Gastrocnemius medialis (tissue), 4 donors: ENCODE measurements around the gene KCNJ10. TPM values are rescaled to one million over a fixed set of nuclear protein-coding genes. Genes with fewer than 3 reads are reported as not detected.

Experiments used
- ATAC-seq, 2 donors: fragments of 150-250 bp; one replicate each; pipeline ENCODE4 v1.9.1; 2016
- DNase-seq, 2 donors: peaks; one replicate each; pipeline ENCODE4 v3.0.0-alpha.2; 2019
- H3K27ac ChIP-seq, 4 donors: fragments of 200-600 bp; sonication (generic); 1 replicate in 1 of 4; 2 replicates in 3 of 4; pipeline ENCODE4 v1.5.1; 2016 to 2018; ENCODE audit warnings: mild to moderate bottlenecking in 2 of 4, moderate library complexity in 1 of 4
- H3K27me3 ChIP-seq, 3 donors: fragments of 200-600 bp; sonication (generic) in 2 of 3; 1 replicate in 1 of 3; 2 replicates in 2 of 3; pipeline versions ENCODE4 v1.5.1 to v1.6.0; 2016 to 2019; ENCODE audit warnings: mild to moderate bottlenecking in 1 of 3, moderate library complexity in 1 of 3
- H3K36me3 ChIP-seq, 2 donors: fragments of 200-600 bp; sonication (generic) in 1 of 2; one replicate each; pipeline ENCODE4 v1.5.1; 2017 to 2018
- H3K4me1 ChIP-seq, 2 donors: fragments of 200-600 bp; sonication (generic) in 1 of 2; one replicate each; pipeline ENCODE4 v1.5.1; 2016 to 2017; ENCODE audit warnings: mild to moderate bottlenecking in 2 of 2
- H3K4me3 ChIP-seq, 4 donors: fragments of 200-600 bp; sonication (generic) in 3 of 4; 1 replicate in 1 of 4; 2 replicates in 3 of 4; pipeline ENCODE4 v1.5.1; 2016 to 2019; ENCODE audit warnings: mild to moderate bottlenecking in 2 of 4
- H3K9me3 ChIP-seq, 3 donors: fragments of 200-600 bp; sonication (generic) in 2 of 3; 1 replicate in 1 of 3; 2 replicates in 2 of 3; pipeline ENCODE4 v1.5.1; 2016 to 2019
- POLR2A ChIP-seq, 2 donors: fragments of 450-650 bp; IDR thresholded peaks; one replicate each; pipeline ENCODE4 v1.6.1; 2017; ENCODE audit warnings: antibody characterized with exemption in 2 of 2, mild to moderate bottlenecking in 2 of 2, moderate library complexity in 2 of 2
- in situ Hi-C, 4 donors: fragments of 200-750 bp; cut with MboI; loops; one replicate each; pipeline versions ENCODE4 v1.15.0 to v1.8.0; 2017; ENCODE audit warnings: low sequenced_read_pairs in 4 of 4
- intact Hi-C: fragments of 100-400 bp; cut with DNase I; formaldehyde crosslinking; loops from one replicate; pipeline ENCODE4 v1.15.1; 2023; ENCODE audit warnings: low total_unique reads
- total RNA-seq, 4 donors: library from RNA; depleted of rRNA; stranded (reverse); fragments of >200 nt; gene quantifications; one replicate each; pipeline versions ENCODE4 v1.1.0 to v1.2.3, GENCODE V29; 2016
- TF ChIP-seq, protein P1 (sequence below), 5 experiments: fragments of 450-650 bp in 3 of 5; fragments of 200-600 bp in 2 of 5; sonication (generic) in 2 of 5; IDR thresholded peaks in 4 of 5; conservative IDR thresholded peaks in 1 of 5; 1 replicate in 4 of 5; 2 replicates in 1 of 5; pipeline ENCODE4 v1.5.1; 2016 to 2019; ENCODE audit warnings: antibody characterized with exemption in 5 of 5, mild to moderate bottlenecking in 3 of 5, moderate library complexity in 3 of 5

The KCNJ10 gene
- total RNA-seq, 4 donors from 2014 or later: not detected

DNA sequence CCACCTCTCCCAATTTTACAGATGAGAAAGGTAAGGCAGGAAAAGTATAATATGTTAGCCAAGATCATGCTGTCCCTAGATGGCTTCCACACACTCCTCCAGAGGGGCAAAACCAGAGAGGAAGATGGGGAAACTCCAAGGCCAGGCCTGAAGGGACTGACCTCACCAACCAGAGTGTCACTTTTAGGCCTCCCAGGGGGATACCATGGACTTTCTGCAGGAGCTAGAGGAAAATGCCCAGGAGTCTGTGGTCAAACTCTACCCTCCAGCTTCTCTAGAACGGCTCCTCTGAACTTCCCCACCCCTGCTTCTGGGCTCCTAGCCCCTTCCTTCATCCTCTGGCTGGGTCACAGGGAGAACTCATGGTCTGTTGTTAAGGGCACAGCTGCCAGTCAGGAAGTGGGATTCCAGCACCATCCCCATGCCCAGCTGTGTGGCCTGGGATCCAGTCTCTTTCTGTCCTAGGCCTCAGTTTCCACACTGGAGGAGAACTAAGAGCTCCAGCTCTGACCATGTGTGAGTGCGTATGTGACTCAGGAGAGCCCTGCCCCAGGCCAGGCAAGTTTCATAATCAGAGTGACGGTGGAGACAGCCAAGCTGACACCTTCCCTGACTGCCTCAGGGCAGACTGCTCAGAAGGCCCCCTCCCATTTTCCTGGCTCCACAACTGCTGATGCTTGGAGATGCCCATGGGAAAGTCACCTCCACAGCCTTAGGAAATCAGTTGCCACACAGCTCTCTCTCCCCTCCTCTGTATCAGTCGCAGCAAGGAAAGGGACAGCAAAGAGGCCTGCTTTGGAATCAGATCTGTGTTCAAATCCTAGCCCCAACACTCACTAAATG lies 26.5 kb upstream of the KCNJ10 start:
- in situ Hi-C loops: loop anchor here in 2 of 4 donors (10.0 to 25.0 kb wide), 3 partner anchors 158 to 266 kb away; partner anchors contain the start of genes NHLH1 (in 2 of the 2) and PEX19 (in 1 of the 2)
- H3K27ac ChIP-seq: peak overlapping the region; percentile 88 to 96 (median 94)
- peak in 1 of 2 donors; percentile 78 for DNase-seq

DNA sequence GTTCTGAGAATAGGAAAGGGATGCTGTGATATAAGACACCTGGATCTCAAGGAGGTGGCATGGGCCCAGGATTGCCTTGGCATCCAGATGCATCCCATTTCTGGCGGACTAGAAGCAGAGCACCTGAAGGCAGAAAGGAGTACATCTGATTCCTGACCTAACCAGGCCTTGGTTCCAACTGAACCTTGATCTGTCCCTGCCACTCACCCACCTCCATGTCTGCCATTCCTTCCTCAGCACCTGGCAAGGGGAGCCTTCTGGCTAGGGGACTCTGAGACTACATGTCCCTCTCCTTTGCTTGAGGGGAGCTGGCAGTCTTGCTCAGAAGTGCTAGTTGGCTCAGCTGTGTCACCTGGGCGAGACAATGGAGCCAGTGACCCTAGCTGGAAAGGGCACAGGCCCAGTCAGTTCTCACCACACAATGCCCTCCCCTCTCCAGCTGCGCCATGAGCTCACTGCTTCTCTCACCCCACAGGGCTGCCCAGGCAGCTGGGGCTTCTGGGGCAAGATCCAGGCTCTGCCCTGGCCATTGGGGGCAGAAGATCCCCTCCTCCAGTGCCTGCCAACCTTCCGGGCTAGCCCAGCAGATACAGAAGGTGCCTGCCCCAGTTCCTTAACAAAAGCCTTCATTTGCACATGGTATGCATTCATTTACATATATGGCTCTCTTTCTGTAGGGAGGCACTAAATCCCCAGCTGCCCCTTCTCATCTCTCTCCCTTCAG lies 25.6 kb upstream of the KCNJ10 start:
- ATAC-seq (no peak), DNase-seq (no peak)
- peaks cover 20 to 23% of the 10 kb centered on the region in 2 donors for H3K4me1 ChIP-seq
- in situ Hi-C loops: loop anchor here in 2 of 4 donors (10.0 to 25.0 kb wide), 3 partner anchors 159 to 267 kb away; partner anchors contain the start of genes NHLH1 (in 2 of the 2) and PEX19 (in 1 of the 2)
- TF ChIP-seq POLR2A (IDR thresholded peaks at IDR 0.05): no peak
- TF ChIP-seq, protein P1, sequence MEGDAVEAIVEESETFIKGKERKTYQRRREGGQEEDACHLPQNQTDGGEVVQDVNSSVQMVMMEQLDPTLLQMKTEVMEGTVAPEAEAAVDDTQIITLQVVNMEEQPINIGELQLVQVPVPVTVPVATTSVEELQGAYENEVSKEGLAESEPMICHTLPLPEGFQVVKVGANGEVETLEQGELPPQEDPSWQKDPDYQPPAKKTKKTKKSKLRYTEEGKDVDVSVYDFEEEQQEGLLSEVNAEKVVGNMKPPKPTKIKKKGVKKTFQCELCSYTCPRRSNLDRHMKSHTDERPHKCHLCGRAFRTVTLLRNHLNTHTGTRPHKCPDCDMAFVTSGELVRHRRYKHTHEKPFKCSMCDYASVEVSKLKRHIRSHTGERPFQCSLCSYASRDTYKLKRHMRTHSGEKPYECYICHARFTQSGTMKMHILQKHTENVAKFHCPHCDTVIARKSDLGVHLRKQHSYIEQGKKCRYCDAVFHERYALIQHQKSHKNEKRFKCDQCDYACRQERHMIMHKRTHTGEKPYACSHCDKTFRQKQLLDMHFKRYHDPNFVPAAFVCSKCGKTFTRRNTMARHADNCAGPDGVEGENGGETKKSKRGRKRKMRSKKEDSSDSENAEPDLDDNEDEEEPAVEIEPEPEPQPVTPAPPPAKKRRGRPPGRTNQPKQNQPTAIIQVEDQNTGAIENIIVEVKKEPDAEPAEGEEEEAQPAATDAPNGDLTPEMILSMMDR (IDR thresholded peaks at IDR 0.05 in 4 of 5, conservative IDR thresholded peaks at IDR 0.05 in 1 of 5): no peak
- peaks cover 0 to 6% of the 10 kb centered on the region in 2 donors for H3K36me3 ChIP-seq
- peak overlapping the region; percentile 44 to 94 (median 90) for H3K27ac ChIP-seq
- H3K9me3 ChIP-seq: no peaks in the 10 kb centered on the region
- no peaks in the 10 kb centered on the region for H3K27me3 ChIP-seq
- intact Hi-C loops: loop anchor here (5.0 kb wide), 1 partner anchor 247 kb away; the partner anchor contains the start of genes COPA and NCSTN
- H3K4me3 ChIP-seq: no peak overlapping the region

More for the DNA sequence above, 26.5 kb upstream of the KCNJ10 start:
- intact Hi-C loops: loop anchor here (5.0 kb wide), 1 partner anchor 246 kb away; the partner anchor contains the start of genes COPA and NCSTN
- no peak overlapping the region for H3K4me3 ChIP-seq
- peaks cover 0 to 6% of the 10 kb centered on the region in 2 donors for H3K36me3 ChIP-seq
- no peaks in the 10 kb centered on the region for H3K9me3 ChIP-seq
- H3K27me3 ChIP-seq: no peaks in the 10 kb centered on the region
- no peak for TF ChIP-seq POLR2A (IDR thresholded peaks at IDR 0.05)
- TF ChIP-seq, protein P1 (IDR thresholded peaks at IDR 0.05 in 4 of 5, conservative IDR thresholded peaks at IDR 0.05 in 1 of 5): no peak
- ATAC-seq: peak; percentile 4 to 23
- peaks cover 30% of the 10 kb centered on the region in 2 donors for H3K4me1 ChIP-seq

DNA sequence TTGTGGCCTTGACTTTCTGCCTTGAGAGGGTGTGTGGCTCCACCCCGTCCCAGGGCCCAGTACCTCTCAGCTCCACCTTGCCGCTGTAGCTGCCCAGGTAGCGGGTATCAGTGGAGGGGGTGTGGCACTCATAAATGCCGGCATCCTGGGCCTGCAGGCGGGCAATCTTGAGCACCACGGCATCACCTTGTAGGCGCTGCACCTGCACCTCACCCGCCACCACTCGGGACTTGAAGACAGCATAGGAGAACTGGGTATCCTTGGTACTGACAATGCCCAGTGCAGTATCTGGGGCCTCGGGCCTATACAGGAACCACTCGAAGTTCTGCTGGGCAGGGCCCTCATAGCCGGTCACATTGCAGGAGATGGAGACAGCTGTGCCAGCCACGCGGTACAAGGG lies 24.8 kb upstream of the KCNJ10 start:
- intact Hi-C loops: loop anchor here (5.0 kb wide), 1 partner anchor 247 kb away; the partner anchor contains the start of genes COPA and NCSTN
- no peak overlapping the region for H3K27ac ChIP-seq
- ATAC-seq (no peak), DNase-seq (no peak)
- TF ChIP-seq, protein P1 (IDR thresholded peaks at IDR 0.05 in 4 of 5, conservative IDR thresholded peaks at IDR 0.05 in 1 of 5): no peak
- no peak for TF ChIP-seq POLR2A (IDR thresholded peaks at IDR 0.05)
- H3K36me3 ChIP-seq: peaks cover 0 to 6% of the 10 kb centered on the region in 2 donors
- in situ Hi-C loops: loop anchor here in 2 of 4 donors (10.0 to 25.0 kb wide), 3 partner anchors 160 to 267 kb away; partner anchors contain the start of genes NHLH1 (in 2 of the 2) and PEX19 (in 1 of the 2)
- H3K27me3 ChIP-seq: no peaks in the 10 kb centered on the region
- peaks cover 20 to 23% of the 10 kb centered on the region in 2 donors for H3K4me1 ChIP-seq
- no peak overlapping the region for H3K4me3 ChIP-seq
- H3K9me3 ChIP-seq: no peaks in the 10 kb centered on the region

DNA sequence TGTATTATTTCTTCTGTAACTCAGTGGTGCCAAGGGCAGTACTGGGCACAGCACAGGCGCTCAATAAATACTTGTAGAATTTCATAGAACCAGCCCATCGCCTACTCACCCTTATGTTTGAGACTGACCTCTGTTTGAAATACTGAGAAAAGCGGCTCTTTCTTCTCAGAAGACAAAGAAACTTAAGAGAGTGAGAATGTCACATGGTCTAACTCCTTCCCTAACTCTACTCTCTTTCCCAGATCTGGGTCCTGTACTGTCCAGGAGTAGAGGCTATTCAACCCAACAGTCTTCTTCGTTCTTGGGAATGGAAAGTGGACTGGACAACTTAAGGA lies 24.3 kb upstream of the KCNJ10 start:
- in situ Hi-C loops (loop anchor here in 2 of 4 donors (10.0 to 25.0 kb wide), 3 partner anchors 161 to 268 kb away; partner anchors contain the start of genes NHLH1 (in 2 of the 2) and PEX19 (in 1 of the 2)), intact Hi-C loops (no loop called here)

More for the DNA sequence above, 24.3 kb upstream of the KCNJ10 start:
- DNase-seq: no peak
- H3K4me1 ChIP-seq: peaks cover 19% of the 10 kb centered on the region in 2 donors
- H3K9me3 ChIP-seq: no peaks in the 10 kb centered on the region
- H3K27me3 ChIP-seq: no peaks in the 10 kb centered on the region
- no peak for ATAC-seq
- no peak overlapping the region for H3K4me3 ChIP-seq
- no peak for TF ChIP-seq POLR2A (IDR thresholded peaks at IDR 0.05)
- TF ChIP-seq, protein P1 (IDR thresholded peaks at IDR 0.05 in 4 of 5, conservative IDR thresholded peaks at IDR 0.05 in 1 of 5): no peak
- peaks cover 0 to 6% of the 10 kb centered on the region in 2 donors for H3K36me3 ChIP-seq
- no peak overlapping the region for H3K27ac ChIP-seq
